ENCODE data around the gene TTC36. TPM values are rescaled to one million over a fixed set of nuclear protein-coding genes. Genes with fewer than 3 reads are reported as not detected.

The TTC36 gene
- total RNA-seq, 1 donor, result 1.1 TPM

DNA sequence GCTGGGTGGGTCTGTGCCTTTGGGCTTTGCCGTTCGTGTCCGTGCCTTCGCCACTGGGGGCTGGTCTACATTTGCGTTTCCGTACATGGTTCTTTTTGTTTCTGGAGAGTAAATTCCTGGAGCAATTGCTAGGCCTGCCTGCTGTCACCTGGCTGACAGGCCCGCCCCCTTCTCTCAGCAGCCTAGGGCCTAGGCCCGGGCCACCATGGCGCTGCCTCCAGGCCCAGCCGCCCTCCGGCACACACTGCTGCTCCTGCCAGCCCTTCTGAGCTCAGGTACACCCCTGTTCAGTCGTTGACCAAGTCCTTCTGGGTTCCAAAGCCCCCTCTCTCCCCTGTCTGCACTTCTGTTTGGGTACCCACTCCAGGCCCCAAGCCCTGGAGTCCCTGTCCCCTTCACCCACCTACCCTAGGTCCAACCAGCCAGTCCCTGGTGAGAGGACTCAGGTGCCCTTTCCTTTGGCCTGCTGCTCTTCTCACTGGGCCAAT lies 4.4 kb downstream of the TTC36 start:
- DNase-seq (ENCODE audit: low read depth in 2 of 3, low spot score in 2 of 3), result no peak

- no peak for DNase-seq (ENCODE audit: low read depth in 2 of 3, low spot score in 2 of 3)
These were observed 4.8 kb downstream of the TTC36 start for GRCh38 chr11:118532091-118532490.

- DNase-seq (ENCODE audit: low read depth in 2 of 3, low spot score in 2 of 3), result no peak
These were observed 5.8 kb downstream of the TTC36 start for GRCh38 chr11:118532852-118533768.

- no peak for DNase-seq (ENCODE audit: low read depth in 2 of 3, low spot score in 2 of 3)
These were observed 6.8 kb downstream of the TTC36 start for GRCh38 chr11:118533769-118534729.

- DNase-seq (ENCODE audit: low read depth in 2 of 3, low spot score in 2 of 3), result no peak
These were observed 8.0 kb downstream of the TTC36 start for GRCh38 chr11:118535261-118535660.

DNA sequence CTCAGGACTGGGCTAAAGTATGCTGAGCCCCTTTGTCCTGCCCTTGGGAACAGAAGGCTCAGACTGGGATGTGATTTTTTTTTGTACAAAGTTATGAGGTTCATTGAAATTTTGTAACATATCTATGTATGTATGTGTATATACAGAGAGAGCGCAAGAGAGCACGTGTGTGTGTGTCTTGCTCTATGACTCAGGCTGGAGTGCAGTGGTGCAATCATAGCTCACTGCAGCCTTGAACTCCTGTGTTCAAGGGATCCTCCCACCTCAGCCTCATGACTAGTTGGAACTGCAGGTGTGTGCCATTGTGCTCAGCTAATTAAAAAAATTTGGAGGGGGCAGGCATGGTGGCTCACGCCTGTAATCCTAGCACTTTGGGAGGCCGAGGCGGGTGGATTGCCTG lies 9.5 kb downstream of the TTC36 start:
- DNase-seq (ENCODE audit: low read depth in 2 of 3, low spot score in 2 of 3), result no peak

GRCh38 chr11:118537409-118537980 lies 10.2 kb downstream of the TTC36 start:
- DNase-seq (ENCODE audit: low read depth in 2 of 3, low spot score in 2 of 3), result no peak

- no peak for DNase-seq (ENCODE audit: low read depth in 2 of 3, low spot score in 2 of 3)
These were observed 16.9 kb downstream of the TTC36 start for GRCh38 chr11:118544010-118544646.

GRCh38 chr11:118544647-118545010 lies 17.4 kb downstream of the TTC36 start:
- no peak for DNase-seq (ENCODE audit: low read depth in 2 of 3, low spot score in 2 of 3)

- no peak for DNase-seq (ENCODE audit: low read depth in 2 of 3, low spot score in 2 of 3)
These were observed 18.3 kb downstream of the TTC36 start for GRCh38 chr11:118545533-118545932.

- DNase-seq (ENCODE audit: low read depth in 2 of 3, low spot score in 2 of 3), result no peak
These were observed 19.9 kb downstream of the TTC36 start for GRCh38 chr11:118547132-118547531.

DNA sequence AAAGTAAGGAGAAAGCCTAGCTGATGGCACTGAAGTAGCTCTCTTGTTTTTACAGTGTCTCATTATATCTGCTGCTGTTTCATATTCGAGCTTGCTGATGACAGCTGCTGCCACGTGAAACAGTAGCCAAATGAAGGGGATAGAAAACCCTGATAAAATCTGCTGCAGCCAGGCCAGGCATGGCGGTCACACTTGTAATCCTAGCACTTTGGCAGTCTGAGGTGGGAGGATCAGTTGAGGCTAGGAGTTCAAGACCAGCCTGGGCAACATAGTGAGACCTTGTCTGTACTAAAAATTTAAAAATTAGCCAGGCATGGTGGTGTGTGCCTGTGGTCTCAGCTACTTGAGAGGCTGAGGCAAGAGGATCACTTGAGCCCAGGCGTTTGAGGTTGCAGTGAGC lies 25.1 kb downstream of the TTC36 start:
- DNase-seq (ENCODE audit: low read depth in 2 of 3, low spot score in 2 of 3), result no peak

DNA sequence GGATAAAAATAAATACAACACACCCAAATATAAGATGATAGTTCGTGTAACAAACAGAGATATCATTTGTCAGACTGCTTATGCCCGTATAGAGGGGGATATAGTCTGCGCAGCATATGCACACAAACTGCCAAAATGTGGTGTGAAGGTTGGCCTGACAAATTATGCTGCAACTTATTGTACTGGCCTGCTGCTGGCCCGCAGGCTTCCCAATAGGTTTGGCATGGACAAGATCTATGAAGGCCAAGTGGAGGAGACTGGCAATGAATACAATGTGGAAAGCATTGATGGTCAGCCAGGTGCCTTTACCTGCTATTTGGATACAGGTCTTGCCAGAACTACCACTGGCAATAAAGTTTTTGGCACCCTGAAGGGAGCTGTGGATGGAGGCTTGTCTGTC lies 33.5 kb downstream of the TTC36 start:
- no peak for DNase-seq (ENCODE audit: low read depth in 2 of 3, low spot score in 2 of 3)

DNA sequence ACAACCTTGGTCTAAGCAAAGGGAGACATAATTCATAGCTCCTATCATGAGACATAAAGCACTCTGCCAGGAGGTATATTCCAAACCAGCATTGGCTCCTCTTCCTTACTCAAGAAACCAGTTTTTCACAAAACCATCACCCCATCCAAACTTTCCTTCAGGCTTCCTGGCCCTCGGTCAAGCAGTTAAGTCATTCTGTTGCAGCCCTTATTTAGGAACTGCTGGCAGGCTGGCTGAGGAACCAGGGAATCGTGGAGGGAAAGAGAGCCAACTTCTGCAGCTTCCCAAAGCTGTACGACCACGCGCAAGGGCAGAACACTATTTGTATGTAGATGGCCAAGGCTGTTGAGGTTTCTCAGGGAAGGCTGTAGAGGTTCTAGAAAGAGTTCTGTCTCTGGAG lies 37.8 kb downstream of the TTC36 start:
- DNase-seq (ENCODE audit: low read depth in 2 of 3, low spot score in 2 of 3), result no peak

GRCh38 chr11:118569670-118570069 lies 42.4 kb downstream of the TTC36 start:
- no peak for DNase-seq (ENCODE audit: low read depth in 2 of 3, low spot score in 2 of 3)

DNA sequence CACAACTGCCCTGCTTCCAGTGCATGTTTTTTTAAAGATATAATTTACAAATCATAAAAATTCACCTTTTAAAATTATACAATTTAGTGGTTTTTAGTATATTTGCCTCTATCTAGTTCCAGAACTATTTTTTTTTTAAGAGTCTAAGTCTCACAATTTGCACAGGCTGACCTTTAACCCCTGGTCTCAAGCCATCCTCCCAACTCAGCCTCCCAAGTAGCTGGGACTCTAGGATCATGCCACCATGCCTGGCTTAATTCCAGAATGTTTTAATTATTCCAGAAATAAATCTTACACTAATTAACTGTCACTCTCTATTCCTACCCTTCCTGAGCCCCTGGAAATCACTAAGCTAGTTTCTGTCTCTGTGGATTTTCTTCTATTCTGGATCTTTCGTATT lies 43.5 kb downstream of the TTC36 start:
- DNase-seq (ENCODE audit: low read depth in 2 of 3, low spot score in 2 of 3), result no peak

DNA sequence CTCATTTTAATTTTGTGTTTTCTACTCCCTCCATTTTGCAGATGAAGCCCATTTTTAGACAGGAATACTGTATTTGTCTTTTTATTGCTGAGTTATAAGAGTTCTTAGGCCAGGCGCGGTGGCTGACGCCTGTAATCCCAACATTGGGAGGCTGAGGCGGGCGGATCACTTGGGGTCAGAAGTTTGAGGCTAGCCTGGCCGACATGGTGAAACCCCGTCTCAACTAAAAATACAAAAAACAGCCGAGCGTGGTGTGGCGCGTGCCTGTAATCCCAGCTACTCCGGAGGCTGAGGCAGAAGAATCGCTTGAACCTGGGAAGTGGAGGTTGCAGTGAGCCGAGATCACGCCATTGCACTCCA lies 44.4 kb downstream of the TTC36 start:
- DNase-seq (ENCODE audit: low read depth in 2 of 3, low spot score in 2 of 3), result peak in 1 of 3 donors; percentile 3

DNA sequence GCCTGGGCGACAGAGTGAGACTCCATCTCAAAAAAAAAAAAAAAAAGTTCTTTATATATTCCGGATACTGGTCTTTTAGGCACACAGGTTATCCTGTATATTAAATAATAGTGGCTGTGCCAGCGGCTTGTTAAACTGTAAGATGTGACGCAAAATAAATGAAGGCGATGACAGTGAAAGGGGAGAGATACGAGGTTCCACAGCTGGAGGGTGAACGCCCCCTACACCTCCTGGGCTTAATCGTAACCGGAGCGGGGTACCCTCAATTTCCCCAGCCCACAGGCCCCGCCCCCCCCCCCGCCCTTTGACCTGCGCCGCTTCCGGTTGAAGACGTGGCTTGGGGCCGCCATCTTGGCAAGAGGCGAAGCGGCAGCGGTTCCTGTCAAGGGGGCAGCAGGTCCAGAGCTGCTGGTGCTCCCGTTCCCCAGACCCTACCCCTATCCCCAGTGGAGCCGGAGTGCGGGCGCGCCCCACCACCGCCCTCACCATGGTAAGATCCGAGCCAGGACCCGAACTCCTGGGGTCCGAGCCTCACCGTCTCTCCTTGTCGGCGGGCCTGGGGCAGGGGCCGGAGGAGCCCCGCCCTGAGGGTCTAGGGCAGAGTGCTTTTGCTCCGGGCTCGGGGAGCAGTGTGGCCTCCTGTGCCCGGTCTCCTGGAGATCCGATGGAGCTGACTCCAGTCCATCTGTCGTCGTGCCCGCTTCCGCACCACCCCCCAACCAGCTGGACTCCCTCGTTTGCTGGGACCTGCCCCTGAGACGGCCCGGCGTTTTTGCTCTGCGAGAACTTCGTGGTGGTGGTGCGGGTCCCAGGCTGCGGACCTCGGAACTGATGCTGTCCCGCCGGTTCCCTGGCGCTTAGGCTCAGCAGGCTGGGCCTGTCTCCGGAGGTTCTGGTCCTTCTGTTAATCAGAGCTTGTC lies 45.0 kb downstream of the TTC36 start, which contains the start of gene ARCN1:
TSS of gene ARCN1 (plus strand) at position 349 of the 920 bp plus-strand sequence. CDS start at position 488, 139 bp downstream.
- peak; percentile 63 to 88 (median 85) for DNase-seq (ENCODE audit: low read depth in 2 of 3, low spot score in 2 of 3)

- peak; percentile 21 to 40 (median 27) for DNase-seq (ENCODE audit: low read depth in 2 of 3, low spot score in 2 of 3)
These were observed 45.8 kb downstream of the TTC36 start for GRCh38 chr11:118572981-118573550.
